Measurements from ENCODE around the gene SLC9A1. TPM values are rescaled to one million over a fixed set of nuclear protein-coding genes. Genes with fewer than 3 reads are reported as not detected.

The SLC9A1 gene
- total and polyA plus RNA-seq, 12 donors = 3.1 to 49.0 (median 28.4) TPM

DNA sequence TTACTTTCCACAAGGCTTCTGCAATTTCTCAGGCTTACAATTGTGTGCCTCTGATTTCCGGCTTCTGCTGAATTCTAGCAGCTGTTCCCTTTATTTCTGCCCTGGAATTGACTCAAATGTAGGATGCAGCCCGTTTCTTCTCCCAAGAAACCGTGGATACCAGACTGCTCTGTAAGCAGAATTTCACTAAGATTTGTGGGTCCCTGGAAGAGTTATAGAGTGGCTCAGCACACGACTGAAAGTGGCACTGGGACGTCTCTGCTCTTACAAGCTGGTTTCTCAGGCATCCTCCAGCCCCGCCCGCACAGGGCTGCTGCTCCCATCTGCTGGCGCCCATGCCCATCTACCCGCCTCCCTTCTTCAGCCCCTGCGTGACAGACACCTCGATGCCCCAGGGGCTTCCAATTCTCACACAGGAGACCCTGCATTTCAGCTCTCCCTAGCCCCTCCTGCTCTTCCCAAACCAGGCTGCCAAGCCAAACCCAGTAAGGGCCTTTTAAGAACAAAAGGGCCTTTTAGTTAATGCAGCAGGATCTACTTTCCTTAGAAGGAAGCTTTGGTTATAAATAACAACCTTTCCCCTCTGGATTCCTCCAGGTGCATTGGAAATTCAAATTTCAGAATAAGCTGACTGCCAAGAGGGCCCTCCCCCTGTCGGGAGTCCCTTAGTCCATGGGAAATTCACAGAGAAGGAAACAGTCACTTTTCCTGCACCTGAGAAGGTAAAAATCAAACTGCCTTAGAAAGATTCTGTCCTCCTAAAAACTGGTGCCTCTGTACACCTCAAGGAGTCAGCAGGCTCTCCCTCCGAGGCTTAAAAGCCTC lies 96.9 kb downstream of the SLC9A1 start:
- Histone ChIP-seq H3K36me3 (replicated peaks in 1 of 2) (no peaks in the 10 kb centered on the region), H3K9me3 (replicated peaks in 1 of 3) (no peaks in the 10 kb centered on the region), H3K27ac (peak overlapping the region in 1 of 5 donors; percentile 14), H3K4me1 (replicated peaks in 1 of 2) (peaks cover 0 to 4% of the 10 kb centered on the region in 2 donors), H3K27me3 (no peaks in the 10 kb centered on the region), H3K4me3 (no peak overlapping the region)
- no peak for TF ChIP-seq POLR2A (IDR thresholded peaks at IDR 0.05)
- TF ChIP-seq, protein P1, sequence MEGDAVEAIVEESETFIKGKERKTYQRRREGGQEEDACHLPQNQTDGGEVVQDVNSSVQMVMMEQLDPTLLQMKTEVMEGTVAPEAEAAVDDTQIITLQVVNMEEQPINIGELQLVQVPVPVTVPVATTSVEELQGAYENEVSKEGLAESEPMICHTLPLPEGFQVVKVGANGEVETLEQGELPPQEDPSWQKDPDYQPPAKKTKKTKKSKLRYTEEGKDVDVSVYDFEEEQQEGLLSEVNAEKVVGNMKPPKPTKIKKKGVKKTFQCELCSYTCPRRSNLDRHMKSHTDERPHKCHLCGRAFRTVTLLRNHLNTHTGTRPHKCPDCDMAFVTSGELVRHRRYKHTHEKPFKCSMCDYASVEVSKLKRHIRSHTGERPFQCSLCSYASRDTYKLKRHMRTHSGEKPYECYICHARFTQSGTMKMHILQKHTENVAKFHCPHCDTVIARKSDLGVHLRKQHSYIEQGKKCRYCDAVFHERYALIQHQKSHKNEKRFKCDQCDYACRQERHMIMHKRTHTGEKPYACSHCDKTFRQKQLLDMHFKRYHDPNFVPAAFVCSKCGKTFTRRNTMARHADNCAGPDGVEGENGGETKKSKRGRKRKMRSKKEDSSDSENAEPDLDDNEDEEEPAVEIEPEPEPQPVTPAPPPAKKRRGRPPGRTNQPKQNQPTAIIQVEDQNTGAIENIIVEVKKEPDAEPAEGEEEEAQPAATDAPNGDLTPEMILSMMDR (IDR thresholded peaks at IDR 0.05) = no peak
- intact Hi-C loops (cut with DNase I) = no loop called here
- 48 to 57% (median 54%) methylated on average over 12 to 13 of the region's 13 CpGs for WGBS, 4 donors
- no peak for DNase-seq

DNA sequence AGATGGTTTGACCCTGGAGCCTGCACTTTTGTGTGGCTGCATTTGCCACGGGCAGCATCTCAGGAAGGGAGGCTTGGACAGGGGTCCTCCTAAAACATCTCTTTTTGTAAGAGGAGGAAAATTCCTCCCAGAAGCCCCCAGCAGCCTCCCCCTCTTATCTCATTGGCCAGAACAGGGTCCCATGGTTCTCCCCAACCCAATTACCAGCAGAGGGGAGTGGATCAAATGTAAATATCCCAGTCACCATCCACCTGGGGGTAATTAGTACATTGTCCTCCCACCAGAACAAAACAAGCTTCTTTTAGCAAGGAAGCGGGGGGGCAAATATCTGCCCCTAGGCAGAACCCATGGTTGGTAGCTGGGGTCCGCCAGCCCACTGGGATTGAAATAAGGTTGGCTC lies 97.5 kb downstream of the SLC9A1 start:
- WGBS, 4 donors = 36 to 58% (median 57%) methylated on average over 1 to 3 of the region's 3 CpGs
- TF ChIP-seq POLR2A (IDR thresholded peaks at IDR 0.05) = no peak
- TF ChIP-seq, protein P1 (IDR thresholded peaks at IDR 0.05) = no peak
- H3K27ac ChIP-seq = peak overlapping the region in 1 of 5 donors; percentile 14
- no peaks in the 10 kb centered on the region for H3K27me3 ChIP-seq
- no peak overlapping the region for H3K4me3 ChIP-seq
- no peak for DNase-seq
- peaks cover 0 to 4% of the 10 kb centered on the region in 2 donors for H3K4me1 ChIP-seq (replicated peaks in 1 of 2)
- no peaks in the 10 kb centered on the region for H3K9me3 ChIP-seq (replicated peaks in 1 of 3)
- no peaks in the 10 kb centered on the region for H3K36me3 ChIP-seq (replicated peaks in 1 of 2)
- intact Hi-C loops (cut with DNase I) = no loop called here

DNA sequence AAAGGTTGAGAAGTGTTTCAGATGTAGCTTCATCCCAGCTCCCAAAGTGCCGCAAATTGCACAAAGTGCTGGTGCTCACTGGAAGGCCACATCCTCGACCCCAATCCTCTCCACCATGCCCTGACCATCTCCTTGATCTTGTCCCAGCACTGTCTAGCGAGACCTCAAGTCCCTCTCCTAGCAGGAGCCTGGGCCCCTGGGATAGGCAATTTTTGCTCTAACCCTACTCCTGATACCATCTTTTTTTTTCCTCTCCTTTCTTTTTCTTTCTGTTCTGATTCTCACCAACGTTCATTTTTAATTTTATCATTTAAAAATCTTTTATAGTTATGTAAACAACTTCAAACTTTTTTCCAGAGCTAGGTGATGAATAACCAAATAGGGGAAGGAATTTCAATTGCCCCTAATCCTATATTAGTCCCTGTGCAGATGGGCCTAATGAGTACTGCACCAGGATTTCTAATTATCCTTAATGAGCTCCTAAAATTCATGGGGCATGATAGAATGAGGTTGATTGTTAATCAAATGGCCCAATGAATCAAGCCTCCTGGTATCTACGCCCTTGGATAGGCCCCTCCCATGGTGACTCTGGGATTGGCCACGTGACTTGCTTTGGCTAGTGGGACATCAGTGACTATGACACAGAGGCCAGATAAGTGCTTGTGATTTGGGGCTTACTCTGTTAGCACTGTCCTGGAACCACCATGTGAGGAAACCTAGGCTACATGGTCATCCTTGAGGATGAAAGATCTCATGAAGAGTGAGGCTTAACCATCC lies 100.8 kb downstream of the SLC9A1 start:
- H3K4me3 ChIP-seq = no peak overlapping the region
- H3K27me3 ChIP-seq = no peaks in the 10 kb centered on the region
- H3K36me3 ChIP-seq (replicated peaks in 1 of 2) = no peaks in the 10 kb centered on the region
- 72 to 85% (median 79%) methylated on average over 4 to 6 of the region's 6 CpGs for WGBS, 4 donors
- intact Hi-C loops (cut with DNase I) = no loop called here
- no peak overlapping the region for H3K27ac ChIP-seq
- no peak for TF ChIP-seq POLR2A (IDR thresholded peaks at IDR 0.05)
- TF ChIP-seq, protein P1 (IDR thresholded peaks at IDR 0.05) = no peak
- DNase-seq = peak in 3 of 7 donors; percentile 43 to 56 (median 46)
- H3K9me3 ChIP-seq (replicated peaks in 1 of 3) = no peaks in the 10 kb centered on the region
- H3K4me1 ChIP-seq (replicated peaks in 1 of 2) = peaks cover 0 to 4% of the 10 kb centered on the region in 2 donors

DNA sequence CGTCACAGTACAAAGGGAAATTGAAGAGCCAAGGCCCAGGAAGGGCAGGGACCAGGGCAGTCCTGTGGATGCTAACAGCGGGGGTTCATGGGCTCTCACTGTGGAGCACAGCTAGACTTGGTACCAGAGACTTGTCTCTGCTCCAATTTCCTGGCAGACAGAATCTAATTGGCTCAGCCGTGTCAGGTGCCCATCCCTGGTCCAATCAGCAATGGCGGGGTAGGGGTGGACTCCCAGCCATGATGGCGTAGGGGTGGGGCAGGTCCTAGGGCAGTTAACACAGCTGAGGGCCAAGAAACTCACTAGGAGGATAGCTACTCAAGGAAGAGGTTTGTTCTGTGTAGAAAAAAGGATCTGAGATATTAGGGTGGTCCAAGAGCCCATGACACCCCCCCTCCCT lies 102.4 kb downstream of the SLC9A1 start:
- peaks cover 0 to 4% of the 10 kb centered on the region in 2 donors for H3K4me1 ChIP-seq (replicated peaks in 1 of 2)
- DNase-seq = no peak
- no peaks in the 10 kb centered on the region for H3K36me3 ChIP-seq (replicated peaks in 1 of 2)
- H3K27me3 ChIP-seq = no peaks in the 10 kb centered on the region
- no peak for TF ChIP-seq POLR2A (IDR thresholded peaks at IDR 0.05)
- TF ChIP-seq, protein P1 (IDR thresholded peaks at IDR 0.05) = no peak
- no peaks in the 10 kb centered on the region for H3K9me3 ChIP-seq (replicated peaks in 1 of 3)
- no peak overlapping the region for H3K4me3 ChIP-seq
- 91 to 98% (median 93%) methylated on average over 5 of the region's 5 CpGs for whole genome bisulfite sequencing, 4 donors
- intact Hi-C loops (cut with DNase I) = no loop called here
- no peak overlapping the region for H3K27ac ChIP-seq

All from adrenal gland (tissue), 12 donors.